NCI-H146 treated with DMSO at 0.1 percent for 48 hours (cell line): ENCODE data around the gene BORA.
"Not testable (repeated sequence)": the region's sequence is repeated elsewhere in the genome, so short reads cannot be mapped to it uniquely, and the experiment has no call there.

Experiments used
- DNase-seq: peaks from one replicate; lab custom pipeline; 2025; ENCODE audit not compliant: unreplicated experiment; lab: John Stamatoyannopoulos, UW

Gene BORA

DNA sequence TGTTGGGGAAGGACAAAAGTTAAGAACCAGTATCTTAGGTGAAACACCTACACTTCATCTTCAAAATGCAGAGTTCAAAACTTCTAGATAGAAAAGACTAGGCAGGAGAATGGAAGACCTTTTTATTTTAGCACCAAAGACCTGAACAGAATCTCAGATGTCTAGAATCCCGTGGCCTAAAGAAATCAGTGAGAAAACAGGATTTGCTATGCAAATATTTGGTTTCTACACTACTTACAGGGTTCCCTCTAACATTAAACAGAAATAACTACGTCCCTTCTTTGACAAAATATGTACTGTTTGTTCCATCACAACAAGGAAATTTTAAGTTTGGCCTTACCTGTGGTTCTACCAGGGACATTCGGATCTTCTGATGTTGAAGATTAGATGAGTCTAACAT, 32.5 kb downstream of the BORA start:
- no peak for DNase-seq

DNA sequence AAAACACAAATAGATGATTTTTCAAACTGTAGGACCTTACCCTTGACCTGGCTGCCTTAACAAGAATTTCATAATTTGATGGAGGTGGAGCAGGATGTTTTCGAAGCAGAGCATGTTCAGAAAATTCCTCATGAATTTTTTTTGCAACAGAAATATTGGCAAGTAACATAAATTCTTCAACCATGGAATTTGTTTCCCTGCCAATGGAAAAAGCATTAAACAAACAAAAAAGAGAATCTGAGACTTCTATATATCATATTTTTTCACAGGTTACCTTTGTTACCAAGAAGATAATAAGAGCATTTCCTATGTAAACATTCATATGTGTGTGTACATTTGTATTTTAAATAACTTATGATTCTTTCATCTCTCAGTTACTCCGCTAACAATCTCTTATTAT, 35.7 kb downstream of the BORA start:
- DNase-seq = no peak

DNA sequence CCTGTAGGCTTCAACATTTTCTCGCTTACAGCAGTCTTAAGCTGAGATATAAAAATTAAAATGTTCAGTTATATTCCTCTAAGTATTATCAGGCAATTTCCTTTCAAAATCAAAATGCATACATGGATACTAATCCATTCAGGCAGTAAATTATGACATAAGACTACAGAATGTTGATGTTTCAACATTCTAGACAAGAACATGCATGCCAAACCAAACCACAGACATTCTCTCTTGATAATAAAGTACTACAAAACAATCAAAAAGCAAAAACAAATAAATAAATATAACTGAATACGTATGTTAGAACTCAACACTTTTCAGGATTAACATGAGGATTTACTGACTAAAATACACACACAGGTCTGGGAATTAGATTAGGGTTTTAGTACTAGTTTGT, 46.3 kb downstream of the BORA start:
- DNase-seq = no peak

DNA sequence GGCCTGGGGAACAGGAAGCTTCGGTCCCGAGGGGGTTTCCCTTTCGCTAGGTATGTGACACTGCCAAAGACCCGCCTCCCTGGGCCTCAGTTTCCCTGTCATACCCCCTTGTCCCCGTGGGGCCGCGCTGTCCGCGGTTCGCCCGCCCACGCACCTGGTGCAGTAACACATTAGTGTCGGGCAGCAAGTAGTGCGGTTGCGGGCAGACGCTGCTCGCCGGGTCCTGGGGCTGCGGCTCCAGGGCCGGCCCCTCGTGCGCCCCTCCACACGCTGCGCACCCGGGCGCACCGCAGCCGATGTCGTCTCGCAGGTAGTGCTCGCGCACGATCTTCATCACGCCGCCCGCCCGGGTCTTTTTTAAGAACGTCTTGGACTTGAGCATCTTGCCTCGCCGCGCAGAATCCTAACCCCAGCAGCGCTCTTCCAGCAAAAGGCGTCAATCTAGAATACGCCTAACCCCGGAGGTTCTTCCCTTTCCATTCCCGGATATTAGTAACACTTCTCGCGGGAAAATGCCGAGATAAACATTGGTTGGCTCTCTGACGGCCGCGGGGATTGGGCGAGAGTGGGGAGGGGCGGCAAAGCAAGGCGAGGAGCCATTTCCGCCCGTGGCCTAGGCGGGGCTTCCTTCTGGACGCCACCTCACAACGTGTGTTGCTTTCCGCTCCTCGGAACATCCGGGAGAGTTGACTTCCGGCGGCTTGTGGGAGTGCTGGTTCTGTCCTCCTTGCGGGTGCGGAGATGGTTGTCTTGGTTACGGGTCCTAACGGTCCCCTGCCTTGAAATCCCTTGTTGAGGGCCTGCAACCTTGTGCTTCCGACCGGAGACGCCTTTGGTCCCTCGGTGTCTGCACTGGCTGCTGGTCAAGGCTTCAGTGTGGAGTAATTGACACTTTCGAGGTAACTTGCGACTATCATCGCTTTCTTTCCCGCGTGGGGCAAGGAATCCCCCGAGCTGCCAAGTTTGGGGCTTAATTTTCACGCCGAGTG, 54.0 kb downstream of the BORA start, which contains the start of the genes DIS3 and PIBF1:
DIS3 (minus strand) TSS at position 450 of the 989 bp plus-strand sequence; CDS start at position 382, 68 bp downstream.
PIBF1 (plus strand) TSS at position 683 of the 989 bp plus-strand sequence. CDS start 1,337 bp downstream, outside the sequence.
- peak; percentile 98 for DNase-seq

DNA sequence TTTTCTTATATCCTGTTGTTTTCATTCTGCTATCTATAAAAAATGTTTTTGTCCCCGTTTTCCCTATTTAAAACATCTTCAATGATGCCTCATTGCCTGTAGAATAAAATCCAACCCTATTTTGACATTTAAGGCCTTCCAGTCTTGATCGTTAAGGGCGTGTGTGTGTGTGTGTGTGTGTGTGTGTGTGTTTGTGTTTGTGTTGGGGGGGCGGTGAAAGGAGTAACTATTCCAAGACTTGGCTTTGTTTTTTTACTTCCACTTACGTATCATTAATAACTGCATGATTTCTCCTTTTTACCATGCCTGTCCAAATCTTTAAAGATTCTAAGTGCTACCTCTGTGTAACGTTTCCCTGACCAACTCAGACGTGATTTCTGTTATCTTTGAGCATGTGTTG, 55.0 kb downstream of the BORA start:
- DNase-seq = no peak

DNA sequence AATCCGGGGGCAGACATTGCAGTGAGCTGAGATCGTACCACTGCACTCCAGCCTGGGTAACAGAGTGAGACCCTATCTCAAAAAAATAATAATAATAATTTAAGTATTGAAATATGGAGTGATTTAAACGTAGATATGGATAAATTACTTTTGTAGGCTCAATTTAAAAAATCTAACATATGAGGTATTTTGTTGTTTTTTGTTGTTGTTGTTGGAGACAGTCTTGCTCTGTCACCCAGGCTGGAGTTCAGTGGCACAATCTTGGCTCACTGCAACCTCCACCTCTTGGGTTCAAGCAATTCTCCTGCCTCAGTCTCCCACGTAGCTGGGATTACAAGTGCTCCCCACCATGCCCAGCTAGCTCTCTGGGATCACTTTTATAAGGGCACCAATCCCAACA, 57.0 kb downstream of the BORA start:
- not testable (repeated sequence) for DNase-seq

DNA sequence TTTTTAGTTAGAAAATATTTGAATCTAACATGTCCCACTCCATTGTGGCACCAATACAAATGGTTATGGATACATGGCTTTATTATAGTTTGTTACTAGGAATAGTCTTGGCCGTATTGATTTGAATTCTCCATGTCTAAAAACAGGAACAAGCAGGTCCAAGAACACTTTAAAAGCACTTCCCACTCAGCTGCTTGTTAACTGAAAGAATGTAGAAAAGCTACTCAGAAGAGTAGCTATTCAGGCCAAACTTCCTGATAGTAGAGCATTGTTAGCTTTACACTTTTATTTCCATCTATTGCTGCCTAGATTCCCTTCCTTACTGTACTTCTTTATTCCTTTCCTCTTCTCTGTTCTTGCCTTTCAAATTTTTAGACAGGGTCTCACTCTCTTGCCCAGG, 61.1 kb downstream of the BORA start:
- DNase-seq = no peak

DNA sequence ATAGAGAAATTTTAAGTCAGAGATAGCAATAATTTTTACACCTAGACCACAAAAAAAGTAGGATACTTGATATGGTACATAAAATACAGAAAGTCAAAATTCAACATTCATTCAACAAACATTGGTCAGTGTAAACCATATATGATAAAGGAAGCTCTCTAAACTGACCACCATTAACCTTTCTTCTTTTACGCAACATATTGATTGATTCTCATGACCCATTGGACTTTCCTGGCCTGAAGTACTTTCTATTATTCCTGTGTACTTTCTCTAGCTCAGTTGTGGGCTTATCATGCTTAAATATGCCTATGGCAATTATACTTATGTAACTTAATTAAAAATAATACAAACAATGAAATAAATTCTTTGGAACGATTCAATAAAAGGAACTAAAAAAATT, 64.9 kb downstream of the BORA start:
- no peak for DNase-seq

DNA sequence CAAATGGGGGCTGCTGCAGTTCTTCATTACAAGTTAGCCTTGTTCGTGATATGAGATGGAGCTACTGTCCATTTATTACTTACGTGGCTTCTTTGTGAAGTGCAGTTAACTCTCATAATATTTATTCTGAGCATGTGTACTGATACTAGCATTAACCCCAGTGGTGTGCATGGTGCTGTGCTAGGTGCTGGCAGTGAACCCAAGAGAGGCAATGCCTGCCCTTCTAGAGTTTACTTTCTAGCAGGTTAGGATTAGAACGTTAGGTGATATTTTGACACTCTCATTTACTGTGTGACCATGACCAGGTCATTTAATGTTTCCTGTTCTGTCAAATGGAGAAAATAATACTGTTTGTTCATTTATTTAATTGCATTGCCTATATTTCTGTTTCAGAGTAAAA, 71.1 kb downstream of the BORA start:
- DNase-seq = no peak

DNA sequence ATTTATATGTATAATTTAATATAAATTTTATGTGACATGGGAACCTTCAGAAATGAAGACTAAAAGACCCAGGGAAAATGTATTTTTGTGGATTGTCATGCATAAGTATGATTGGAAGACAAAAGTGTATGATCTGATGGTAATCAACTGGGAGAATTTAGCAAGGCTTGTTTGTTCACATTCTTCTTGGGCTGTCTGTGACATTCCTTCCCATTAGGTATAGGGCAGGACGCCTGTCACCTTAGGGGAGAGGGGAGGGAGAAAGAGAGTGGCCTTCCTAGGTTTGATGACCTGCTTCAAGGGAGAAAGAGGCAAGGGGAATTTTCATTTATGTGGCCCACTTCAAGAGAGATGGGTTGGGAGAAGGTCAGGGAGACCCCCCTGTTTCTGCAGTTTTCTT, 76.6 kb downstream of the BORA start:
- no peak for DNase-seq
